ENCODE data around the gene TGOLN2. TPM values are rescaled to one million over a fixed set of nuclear protein-coding genes. Genes with fewer than 3 reads are reported as not detected.

The TGOLN2 gene
- total RNA-seq, 2 experiments from 2014 or later: 76.9 to 78.6 TPM

- no peak for DNase-seq (ENCODE audit: low spot score)
- Histone ChIP-seq H3K36me3 (ENCODE audit: insufficient read depth, low read length) (peaks cover 42% of the 10 kb centered on the region), H3K4me1 (ENCODE audit: insufficient read depth, low read length, poor library complexity, severe bottlenecking) (no peaks in the 10 kb centered on the region), H3K4me2 (ENCODE audit: low read length) (no peak overlapping the region), H3K9me3 (ENCODE audit: low read length) (peaks cover 10% of the 10 kb centered on the region; the same call in 1 of the 2 replicates), H3K79me2 (ENCODE audit: insufficient read depth, low read depth, low read length) (no peaks in the 10 kb centered on the region), H3K4me3 (ENCODE audit: low read depth, low read length, poor library complexity, severe bottlenecking) (no peak overlapping the region), H3K9me2 (ENCODE audit: insufficient read depth, low read length) (no peaks in the 10 kb centered on the region), H2AFZ (ENCODE audit: low read length) (no peak overlapping the region), H3K27ac (ENCODE audit: low read depth, low read length, poor library complexity, severe bottlenecking) (no peak overlapping the region), H4K20me1 (ENCODE audit: insufficient read depth, low read length) (no peaks in the 10 kb centered on the region)
- intact Hi-C loops (cut with micrococcal nuclease; ENCODE audit: unreplicated experiment): no loop called here
- TF ChIP-seq CTCF (conservative IDR thresholded peaks at IDR 0.05; ENCODE audit: low read length): no peak
- TF ChIP-seq EZH2phosphoT487 (IDR thresholded peaks at IDR 0.05; ENCODE audit: borderline replicate concordance, low read depth, low read length): no peak
- BruUV-seq (replicated peaks): no TSS peak
- CTCF ChIA-PET (ENCODE audit: unreplicated experiment): interaction anchor here (0.5 kb wide), 1 partner anchor 303 kb away, joined by 8 read pairs; no protein-coding TSS in a partner anchor
- POLR2A ChIA-PET: interaction anchor here (0.6 kb wide), 1 partner anchor 9 kb away, joined by 3 read pairs; no protein-coding TSS in a partner anchor
Observed at GRCh38 chr2:85376291-85377065, 48.7 kb upstream of the TGOLN2 start.

- ChIA-PET CTCF (ENCODE audit: unreplicated experiment) (no interaction called here), POLR2A (no interaction called here)
- TF ChIP-seq CTCF (conservative IDR thresholded peaks at IDR 0.05; ENCODE audit: low read length) (no peak), EZH2phosphoT487 (IDR thresholded peaks at IDR 0.05; ENCODE audit: borderline replicate concordance, low read depth, low read length) (no peak)
- no peaks in the 10 kb centered on the region for H3K36me3 ChIP-seq (ENCODE audit: insufficient read depth, low read length)
- H3K4me1 ChIP-seq (ENCODE audit: insufficient read depth, low read length, poor library complexity, severe bottlenecking): no peaks in the 10 kb centered on the region
- no peak overlapping the region for H3K4me3 ChIP-seq (ENCODE audit: low read depth, low read length, poor library complexity, severe bottlenecking)
- no peak for DNase-seq (ENCODE audit: low spot score)
- no peaks in the 10 kb centered on the region for H3K9me2 ChIP-seq (ENCODE audit: insufficient read depth, low read length)
- no peaks in the 10 kb centered on the region for H3K79me2 ChIP-seq (ENCODE audit: insufficient read depth, low read depth, low read length)
- BruUV-seq (replicated peaks): no TSS peak
- H2AFZ ChIP-seq (ENCODE audit: low read length): no peak overlapping the region
- intact Hi-C loops (cut with micrococcal nuclease; ENCODE audit: unreplicated experiment): no loop called here
- H3K4me2 ChIP-seq (ENCODE audit: low read length): no peak overlapping the region
- no peaks in the 10 kb centered on the region for H3K9me3 ChIP-seq (ENCODE audit: low read length)
- H4K20me1 ChIP-seq (ENCODE audit: insufficient read depth, low read length): no peaks in the 10 kb centered on the region
- no peak overlapping the region for H3K27ac ChIP-seq (ENCODE audit: low read depth, low read length, poor library complexity, severe bottlenecking)
Observed at GRCh38 chr2:85371045-85371444, 43.3 kb upstream of the TGOLN2 start.

- H3K79me2 ChIP-seq (ENCODE audit: insufficient read depth, low read depth, low read length): no peaks in the 10 kb centered on the region
- H3K4me1 ChIP-seq (ENCODE audit: insufficient read depth, low read length, poor library complexity, severe bottlenecking): no peaks in the 10 kb centered on the region
- no peaks in the 10 kb centered on the region for H3K36me3 ChIP-seq (ENCODE audit: insufficient read depth, low read length)
- ChIA-PET CTCF (ENCODE audit: unreplicated experiment) (no interaction called here), POLR2A (no interaction called here)
- no peaks in the 10 kb centered on the region for H3K9me2 ChIP-seq (ENCODE audit: insufficient read depth, low read length)
- H3K4me3 ChIP-seq (ENCODE audit: low read depth, low read length, poor library complexity, severe bottlenecking): no peak overlapping the region
- no peak overlapping the region for H2AFZ ChIP-seq (ENCODE audit: low read length)
- no peaks in the 10 kb centered on the region for H3K9me3 ChIP-seq (ENCODE audit: low read length)
- no peak overlapping the region for H3K4me2 ChIP-seq (ENCODE audit: low read length)
- TF ChIP-seq EZH2phosphoT487 (IDR thresholded peaks at IDR 0.05; ENCODE audit: borderline replicate concordance, low read depth, low read length): no peak
- no peak for TF ChIP-seq CTCF (conservative IDR thresholded peaks at IDR 0.05; ENCODE audit: low read length)
- no TSS peak for BruUV-seq (replicated peaks)
- no peaks in the 10 kb centered on the region for H4K20me1 ChIP-seq (ENCODE audit: insufficient read depth, low read length)
- H3K27ac ChIP-seq (ENCODE audit: low read depth, low read length, poor library complexity, severe bottlenecking): no peak overlapping the region
- DNase-seq (ENCODE audit: low spot score): no peak
- intact Hi-C loops (cut with micrococcal nuclease; ENCODE audit: unreplicated experiment): no loop called here
Observed at GRCh38 chr2:85369500-85369899, 41.7 kb upstream of the TGOLN2 start.

Data from OCI-LY7 (cell line).